Mammary epithelial cell (primary cell): ENCODE measurements around the gene RAD51B.

Experiments
- CTCF ChIP-seq, 2 donors: IDR thresholded peaks in 1 of 2; conservative IDR thresholded peaks in 1 of 2; 2 replicates each; pipeline ENCODE4 v1.5.1; 2011 to 2012; ENCODE audit warnings: inconsistent platforms in 2 of 2, low read length in 2 of 2, mild to moderate bottlenecking in 2 of 2, control low read depth in 1 of 2, low read depth in 1 of 2; ENCODE audit not compliant: insufficient read depth in 1 of 2; ENCODE audit errors: extremely low read depth in 1 of 2
- EZH2 ChIP-seq: IDR thresholded peaks from 2 replicates; pipeline ENCODE4 v1.6.1; 2012; ENCODE audit warnings: low read length, inconsistent platforms, borderline replicate concordance

DNA sequence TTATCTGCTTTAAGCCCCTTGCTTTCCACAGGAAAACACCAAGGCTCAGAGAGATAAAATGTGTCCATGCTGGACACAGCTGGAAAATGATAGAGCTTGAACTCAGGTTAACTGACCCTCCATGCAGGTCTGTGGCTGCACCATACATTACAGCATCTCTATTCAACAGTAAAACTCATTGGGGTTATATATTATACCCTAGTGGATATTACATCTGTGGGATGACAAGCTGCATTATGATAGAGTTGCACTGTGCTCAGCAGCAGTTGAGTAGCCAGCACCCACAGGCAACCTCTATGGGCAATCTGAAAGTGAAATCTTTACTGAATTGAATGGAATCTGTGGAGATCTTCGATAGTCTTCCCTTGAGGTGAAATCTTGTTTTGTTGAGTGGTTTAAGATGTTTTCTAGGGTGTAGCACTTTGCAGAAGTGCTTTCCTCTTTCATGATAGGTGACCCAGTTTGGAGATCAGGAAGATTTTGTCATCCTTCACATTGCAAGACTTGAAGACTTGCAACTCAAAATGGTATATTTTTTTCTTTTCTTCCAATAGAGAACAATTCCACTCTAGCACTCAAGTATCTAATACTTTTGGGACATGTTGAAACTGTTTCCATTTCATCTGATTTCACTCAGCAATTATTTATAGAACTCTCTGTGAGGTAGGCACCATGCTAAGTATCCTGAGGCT, 389.2 kb downstream of the RAD51B start:
- TF ChIP-seq CTCF (conservative IDR thresholded peaks at IDR 0.05 in 1 of 2, IDR thresholded peaks at IDR 0.05 in 1 of 2; ENCODE audit: extremely low read depth in 1 of 2, insufficient read depth in 1 of 2, low read depth in 1 of 2, low read length in 2 of 2) (no peak), EZH2 (no peak)
